Nephron (organoid): ENCODE data around the gene VPS51.
A peak's percentile ranks its signal among the peaks of the same experiment; 100 is the strongest.

Source experiments
- H3K27ac Mint-ChIP-seq, 3 experiments: 2 replicates each; pipeline ENCODE4 v1.8.0; 2020; ENCODE audit warnings: mixed read lengths in 3 of 3, mild to moderate bottlenecking in 2 of 3, moderate library complexity in 1 of 3
- H3K27me3 Mint-ChIP-seq: 2 replicates; pipeline ENCODE4 v1.8.0; 2021; ENCODE audit warnings: low read depth, mild to moderate bottlenecking, moderate library complexity, mixed read lengths
- H3K36me3 Mint-ChIP-seq: 2 replicates; pipeline ENCODE4 v1.8.0; 2020; ENCODE audit warnings: low read depth, mixed read lengths
- H3K4me1 Mint-ChIP-seq: 2 replicates; pipeline ENCODE4 v1.8.0; 2020; ENCODE audit warnings: mixed read lengths
- H3K4me3 Mint-ChIP-seq, 3 experiments: 2 replicates each; pipeline ENCODE4 v1.8.0; 2020; ENCODE audit warnings: mild to moderate bottlenecking in 3 of 3, mixed read lengths in 3 of 3, moderate library complexity in 2 of 3
- H3K9me3 Mint-ChIP-seq: 2 replicates; pipeline ENCODE4 v1.8.0; 2020; ENCODE audit warnings: mixed read lengths
- CTCF ChIP-seq, 3 experiments: fragments of 200-600 bp; sonication (generic); IDR thresholded peaks; one replicate each; pipeline ENCODE4 v1.5.0; 2021; ENCODE audit warnings: antibody characterized with exemption in 3 of 3; ENCODE audit not compliant: unreplicated experiment in 3 of 3

VPS51 gene

GRCh38 chr11:65090628-65091027, 5.4 kb upstream of the VPS51 start:
- no peak for TF ChIP-seq CTCF (IDR thresholded peaks at IDR 0.05; ENCODE audit: unreplicated experiment in 3 of 3)
- Mint-ChIP-seq H3K27me3 (no peaks in the 10 kb centered on the region), H3K4me3 (no peak overlapping the region), H3K27ac (no peak overlapping the region), H3K4me1 (peaks cover 4% of the 10 kb centered on the region), H3K9me3 (no peaks in the 10 kb centered on the region), H3K36me3 (peaks cover 10% of the 10 kb centered on the region)

- no peaks in the 10 kb centered on the region for H3K27me3 Mint-ChIP-seq
- peaks cover 10% of the 10 kb centered on the region for H3K4me1 Mint-ChIP-seq
- peak overlapping the region; percentile 93 to 97 (median 97) for H3K4me3 Mint-ChIP-seq
- TF ChIP-seq CTCF (IDR thresholded peaks at IDR 0.05; ENCODE audit: unreplicated experiment in 3 of 3): no peak
- no peaks in the 10 kb centered on the region for H3K9me3 Mint-ChIP-seq
- peak overlapping the region; percentile 95 to 98 (median 97) for H3K27ac Mint-ChIP-seq
- no peaks in the 10 kb centered on the region for H3K36me3 Mint-ChIP-seq
These were observed 587 bp upstream of the VPS51 start for GRCh38 chr11:65095427-65095826.

GRCh38 chr11:65096926-65097325, 912 bp downstream of the VPS51 start:
- Mint-ChIP-seq H3K27me3 (no peaks in the 10 kb centered on the region), H3K9me3 (no peaks in the 10 kb centered on the region), H3K27ac (peak overlapping the region in 1 of 3 experiments; percentile 95), H3K36me3 (no peaks in the 10 kb centered on the region), H3K4me3 (peak overlapping the region; percentile 93 to 97 (median 97)), H3K4me1 (peaks cover 10% of the 10 kb centered on the region)
- TF ChIP-seq CTCF (IDR thresholded peaks at IDR 0.05; ENCODE audit: unreplicated experiment in 3 of 3): no peak

- Mint-ChIP-seq H3K27ac (no peak overlapping the region), H3K36me3 (peaks cover 7% of the 10 kb centered on the region), H3K4me1 (peaks cover 7% of the 10 kb centered on the region), H3K9me3 (no peaks in the 10 kb centered on the region), H3K4me3 (no peak overlapping the region), H3K27me3 (no peaks in the 10 kb centered on the region)
- no peak for TF ChIP-seq CTCF (IDR thresholded peaks at IDR 0.05; ENCODE audit: unreplicated experiment in 3 of 3)
These were observed 4.8 kb downstream of the VPS51 start for GRCh38 chr11:65100674-65101350.

- H3K9me3 Mint-ChIP-seq: no peaks in the 10 kb centered on the region
- peaks cover 5% of the 10 kb centered on the region for H3K4me1 Mint-ChIP-seq
- no peak overlapping the region for H3K4me3 Mint-ChIP-seq
- H3K27ac Mint-ChIP-seq: peak overlapping the region in 1 of 3 experiments; percentile 27
- no peak for TF ChIP-seq CTCF (IDR thresholded peaks at IDR 0.05; ENCODE audit: unreplicated experiment in 3 of 3)
- H3K36me3 Mint-ChIP-seq: peaks cover 10% of the 10 kb centered on the region
- H3K27me3 Mint-ChIP-seq: no peaks in the 10 kb centered on the region
These were observed 6.4 kb downstream of the VPS51 start for GRCh38 chr11:65102142-65103095.
